Upper lobe of left lung (tissue), 4 donors: ENCODE measurements around the gene SLC26A8.

Experiments used
- EP300 ChIP-seq, 4 donors: sonication (generic); formaldehyde crosslinking; IDR thresholded peaks; one replicate each; pipeline ENCODE4 v1.5.1; 2017; ENCODE audit warnings: antibody characterized with exemption in 4 of 4, control low read depth in 2 of 4
- POLR2AphosphoS5 ChIP-seq, 2 donors: sonication (generic); formaldehyde crosslinking; IDR thresholded peaks; one replicate each; pipeline ENCODE4 v1.5.1; 2017; ENCODE audit warnings: antibody characterized with exemption in 2 of 2
- TF ChIP-seq, protein P1 (sequence below), 6 experiments: fragments of 450-650 bp in 4 of 6; fragments of 200-600 bp in 2 of 6; sonication (generic) in 2 of 6; IDR thresholded peaks; one replicate each; pipeline ENCODE4 v1.5.1; 2016 to 2019; ENCODE audit warnings: antibody characterized with exemption in 6 of 6

GRCh38 chr6:36069573-36069972 lies 45.1 kb upstream of the SLC26A8 start:
- TF ChIP-seq, protein P1, sequence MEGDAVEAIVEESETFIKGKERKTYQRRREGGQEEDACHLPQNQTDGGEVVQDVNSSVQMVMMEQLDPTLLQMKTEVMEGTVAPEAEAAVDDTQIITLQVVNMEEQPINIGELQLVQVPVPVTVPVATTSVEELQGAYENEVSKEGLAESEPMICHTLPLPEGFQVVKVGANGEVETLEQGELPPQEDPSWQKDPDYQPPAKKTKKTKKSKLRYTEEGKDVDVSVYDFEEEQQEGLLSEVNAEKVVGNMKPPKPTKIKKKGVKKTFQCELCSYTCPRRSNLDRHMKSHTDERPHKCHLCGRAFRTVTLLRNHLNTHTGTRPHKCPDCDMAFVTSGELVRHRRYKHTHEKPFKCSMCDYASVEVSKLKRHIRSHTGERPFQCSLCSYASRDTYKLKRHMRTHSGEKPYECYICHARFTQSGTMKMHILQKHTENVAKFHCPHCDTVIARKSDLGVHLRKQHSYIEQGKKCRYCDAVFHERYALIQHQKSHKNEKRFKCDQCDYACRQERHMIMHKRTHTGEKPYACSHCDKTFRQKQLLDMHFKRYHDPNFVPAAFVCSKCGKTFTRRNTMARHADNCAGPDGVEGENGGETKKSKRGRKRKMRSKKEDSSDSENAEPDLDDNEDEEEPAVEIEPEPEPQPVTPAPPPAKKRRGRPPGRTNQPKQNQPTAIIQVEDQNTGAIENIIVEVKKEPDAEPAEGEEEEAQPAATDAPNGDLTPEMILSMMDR (IDR thresholded peaks at IDR 0.05): no peak
- TF ChIP-seq POLR2AphosphoS5 (IDR thresholded peaks at IDR 0.05) (no peak), EP300 (IDR thresholded peaks at IDR 0.05) (no peak)
